GM20000 (cell line): ENCODE results near the gene PHACTR1.

ENCODE experiments used
- DNase-seq: peaks from one replicate; pipeline ENCODE4 v3.0.0; 2012; ENCODE audit warnings: low spot score
- CTCF ChIP-seq: IDR thresholded peaks from 2 replicates; pipeline ENCODE4 v1.5.1; 2012; ENCODE audit warnings: mild to moderate bottlenecking, control low read depth; ENCODE audit errors: extremely low read depth, missing control alignments

PHACTR1 gene

GRCh38 chr6:13044896-13045295, 328.3 kb downstream of the PHACTR1 start:
- TF ChIP-seq CTCF = no peak
- no peak for DNase-seq

- no peak for DNase-seq
These were observed 329.1 kb downstream of the PHACTR1 start for GRCh38 chr6:13045676-13046075.

GRCh38 chr6:13046084-13046483, 329.5 kb downstream of the PHACTR1 start:
- DNase-seq = no peak
- TF ChIP-seq CTCF = no peak

More at GRCh38 chr6:13045676-13046075, 329.1 kb downstream of the PHACTR1 start:
- TF ChIP-seq CTCF = no peak

GRCh38 chr6:13048113-13048512, 331.5 kb downstream of the PHACTR1 start:
- TF ChIP-seq CTCF = no peak
- no peak for DNase-seq

GRCh38 chr6:13049666-13050254, 333.2 kb downstream of the PHACTR1 start:
- no peak for TF ChIP-seq CTCF
- DNase-seq = no peak

GRCh38 chr6:13053006-13053461, 336.5 kb downstream of the PHACTR1 start:
- DNase-seq = no peak
- TF ChIP-seq CTCF = no peak

GRCh38 chr6:13058051-13058450, 341.5 kb downstream of the PHACTR1 start:
- no peak for TF ChIP-seq CTCF

More at GRCh38 chr6:13058051-13058450, 341.5 kb downstream of the PHACTR1 start:
- DNase-seq = no peak
